Progenitor cell of endocrine pancreas (in vitro differentiated cells): ENCODE data around the gene TRIM33. TPM values are rescaled to one million over a fixed set of nuclear protein-coding genes. Genes with fewer than 3 reads are reported as not detected.

Experiments
- DNase-seq: peaks from one replicate; pipeline ENCODE4 v3.0.0; 2021; ENCODE audit warnings: low spot score; ENCODE audit not compliant: unreplicated experiment
- H3K27ac Mint-ChIP-seq: 2 replicates; pipeline ENCODE4 v1.8.0; 2021; ENCODE audit warnings: mild to moderate bottlenecking, moderate library complexity, mixed read lengths
- H3K27me3 Mint-ChIP-seq: 2 replicates; pipeline ENCODE4 v1.8.0; 2021; ENCODE audit warnings: mixed read lengths
- H3K36me3 Mint-ChIP-seq: 2 replicates; pipeline ENCODE4 v1.8.0; 2022; ENCODE audit warnings: mixed read lengths; ENCODE audit not compliant: insufficient read depth
- H3K4me1 Mint-ChIP-seq: 2 replicates; pipeline ENCODE4 v1.8.0; 2021; ENCODE audit warnings: low read depth, mixed read lengths
- H3K4me3 Mint-ChIP-seq: 2 replicates; pipeline ENCODE4 v1.8.0; 2021; ENCODE audit warnings: low read depth, mild to moderate bottlenecking, moderate library complexity, mixed read lengths
- H3K9me3 Mint-ChIP-seq: 2 replicates; pipeline ENCODE4 v1.8.0; 2021; ENCODE audit warnings: low read depth, mixed read lengths
- long read RNA-seq: library from polyadenylated mRNA; unstranded; transcript quantifications from one replicate; pipeline ENCODE4 v2.0.0, GENCODE V29; 2020
- total RNA-seq: library from RNA; stranded (reverse); gene quantifications from 2 replicates; pipeline ENCODE4 v1.2.1, GENCODE V29; 2021
- TF ChIP-seq, protein P1 (sequence below): fragments of 200-600 bp; sonication (generic); IDR thresholded peaks from one replicate; pipeline ENCODE4 v1.5.0; 2021; ENCODE audit warnings: antibody characterized with exemption, mild to moderate bottlenecking; ENCODE audit not compliant: unreplicated experiment

TRIM33 gene
- 66.5 and 68.7 TPM in 2 replicates for total RNA-seq
- long read RNA-seq, full-length matches to known transcripts: 5 of 35 reads
- long read RNA-seq, partial matches to known transcripts: 19 of 35 reads
- long read RNA-seq, other reads (novel, unspliced or antisense): 11 of 35 reads

DNA sequence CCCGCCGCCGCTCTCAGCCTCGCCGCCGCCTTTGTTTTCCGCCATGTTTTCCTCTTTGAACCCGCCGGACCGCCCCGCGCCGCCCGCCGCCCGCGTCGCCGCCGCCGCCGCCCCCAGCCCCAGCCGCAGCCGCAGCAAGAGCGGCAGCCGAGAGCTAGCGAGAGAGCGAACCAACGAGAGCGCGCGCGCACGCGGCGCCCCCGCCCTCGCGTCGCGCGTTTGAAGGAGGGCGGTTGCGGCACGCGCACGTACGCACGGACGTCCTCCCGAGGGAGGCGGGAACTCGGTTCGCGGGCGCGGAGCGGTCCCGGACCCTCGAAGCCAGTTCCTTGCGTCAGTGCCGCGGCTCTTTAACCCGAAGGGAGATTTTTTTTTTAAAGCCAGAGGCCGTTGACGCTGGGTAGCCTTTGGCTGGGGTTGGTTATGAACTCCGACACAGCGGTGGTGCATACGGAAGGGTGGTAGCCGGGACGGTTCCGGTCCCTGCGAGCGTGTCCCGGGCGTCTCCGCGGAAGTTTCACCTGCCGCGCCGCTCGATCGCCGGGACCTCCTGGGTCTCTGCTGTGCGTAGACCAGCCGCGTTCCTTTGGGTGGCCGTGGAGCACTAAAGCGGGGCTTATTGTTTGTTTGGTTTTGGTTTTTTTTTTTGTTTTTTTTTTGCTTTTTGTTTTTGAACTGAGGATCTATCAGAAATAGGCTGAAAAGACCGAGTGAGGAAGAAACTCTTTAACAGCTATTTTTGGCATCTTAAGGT is at the start of gene TRIM33:
TSS of gene TRIM33 (minus strand) at position 172 of the 754 bp plus-strand sequence. CDS start at position 45, 127 bp downstream.
- peak within 1 kb of the TSS; percentile 99 for H3K27ac Mint-ChIP-seq
- peaks cover 10% of the 10 kb centered on the region for H3K27me3 Mint-ChIP-seq
- peak within 1 kb of the TSS; percentile 94 for H3K4me3 Mint-ChIP-seq
- H3K36me3 Mint-ChIP-seq: no peaks in the 10 kb centered on the region
- peak; percentile 85 for DNase-seq
- peaks cover 42% of the 10 kb centered on the region for H3K4me1 Mint-ChIP-seq
- no peaks in the 10 kb centered on the region for H3K9me3 Mint-ChIP-seq
- TF ChIP-seq, protein P1, sequence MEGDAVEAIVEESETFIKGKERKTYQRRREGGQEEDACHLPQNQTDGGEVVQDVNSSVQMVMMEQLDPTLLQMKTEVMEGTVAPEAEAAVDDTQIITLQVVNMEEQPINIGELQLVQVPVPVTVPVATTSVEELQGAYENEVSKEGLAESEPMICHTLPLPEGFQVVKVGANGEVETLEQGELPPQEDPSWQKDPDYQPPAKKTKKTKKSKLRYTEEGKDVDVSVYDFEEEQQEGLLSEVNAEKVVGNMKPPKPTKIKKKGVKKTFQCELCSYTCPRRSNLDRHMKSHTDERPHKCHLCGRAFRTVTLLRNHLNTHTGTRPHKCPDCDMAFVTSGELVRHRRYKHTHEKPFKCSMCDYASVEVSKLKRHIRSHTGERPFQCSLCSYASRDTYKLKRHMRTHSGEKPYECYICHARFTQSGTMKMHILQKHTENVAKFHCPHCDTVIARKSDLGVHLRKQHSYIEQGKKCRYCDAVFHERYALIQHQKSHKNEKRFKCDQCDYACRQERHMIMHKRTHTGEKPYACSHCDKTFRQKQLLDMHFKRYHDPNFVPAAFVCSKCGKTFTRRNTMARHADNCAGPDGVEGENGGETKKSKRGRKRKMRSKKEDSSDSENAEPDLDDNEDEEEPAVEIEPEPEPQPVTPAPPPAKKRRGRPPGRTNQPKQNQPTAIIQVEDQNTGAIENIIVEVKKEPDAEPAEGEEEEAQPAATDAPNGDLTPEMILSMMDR: no peak

GRCh38 chr1:114559356-114559755 is 48.4 kb upstream of the TRIM33 start:
- no peak for DNase-seq

DNA sequence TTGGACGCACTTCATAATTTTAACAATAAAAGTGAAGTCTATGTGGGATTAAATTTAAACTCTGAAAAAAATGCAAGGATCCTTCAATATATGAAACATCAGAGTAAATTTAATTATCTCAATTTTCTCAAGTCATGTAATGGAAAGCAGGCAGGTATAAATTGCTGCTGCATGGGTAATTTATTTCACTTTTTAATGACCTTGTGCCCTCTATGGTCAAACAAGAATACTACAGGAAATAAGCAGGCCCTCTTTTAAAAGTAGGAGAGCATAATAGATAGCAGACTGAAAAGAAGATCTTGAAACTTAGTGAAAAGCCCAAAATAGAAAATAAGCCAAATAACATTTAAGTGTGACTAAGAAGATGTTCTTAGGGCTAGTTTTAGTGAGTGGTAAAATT is 47.5 kb upstream of the TRIM33 start:
- Mint-ChIP-seq H3K9me3 (no peaks in the 10 kb centered on the region), H3K4me3 (no peak overlapping the region), H3K27me3 (no peaks in the 10 kb centered on the region), H3K27ac (no peak overlapping the region), H3K4me1 (no peaks in the 10 kb centered on the region), H3K36me3 (no peaks in the 10 kb centered on the region)
- DNase-seq: no peak
- TF ChIP-seq, protein P1: peak; percentile 56

More at GRCh38 chr1:114559356-114559755, 48.4 kb upstream of the TRIM33 start:
- Mint-ChIP-seq H3K9me3 (no peaks in the 10 kb centered on the region), H3K36me3 (peaks cover 1% of the 10 kb centered on the region), H3K4me1 (no peaks in the 10 kb centered on the region), H3K27ac (no peak overlapping the region), H3K27me3 (no peaks in the 10 kb centered on the region), H3K4me3 (no peak overlapping the region)
- TF ChIP-seq, protein P1: no peak

- DNase-seq: no peak
- H3K27ac Mint-ChIP-seq: no peak overlapping the region
- H3K4me3 Mint-ChIP-seq: no peak overlapping the region
- no peaks in the 10 kb centered on the region for H3K36me3 Mint-ChIP-seq
- H3K27me3 Mint-ChIP-seq: no peaks in the 10 kb centered on the region
- no peaks in the 10 kb centered on the region for H3K4me1 Mint-ChIP-seq
- TF ChIP-seq, protein P1: no peak
- no peaks in the 10 kb centered on the region for H3K9me3 Mint-ChIP-seq
Observed at GRCh38 chr1:114554577-114554976, 43.6 kb upstream of the TRIM33 start.

DNA sequence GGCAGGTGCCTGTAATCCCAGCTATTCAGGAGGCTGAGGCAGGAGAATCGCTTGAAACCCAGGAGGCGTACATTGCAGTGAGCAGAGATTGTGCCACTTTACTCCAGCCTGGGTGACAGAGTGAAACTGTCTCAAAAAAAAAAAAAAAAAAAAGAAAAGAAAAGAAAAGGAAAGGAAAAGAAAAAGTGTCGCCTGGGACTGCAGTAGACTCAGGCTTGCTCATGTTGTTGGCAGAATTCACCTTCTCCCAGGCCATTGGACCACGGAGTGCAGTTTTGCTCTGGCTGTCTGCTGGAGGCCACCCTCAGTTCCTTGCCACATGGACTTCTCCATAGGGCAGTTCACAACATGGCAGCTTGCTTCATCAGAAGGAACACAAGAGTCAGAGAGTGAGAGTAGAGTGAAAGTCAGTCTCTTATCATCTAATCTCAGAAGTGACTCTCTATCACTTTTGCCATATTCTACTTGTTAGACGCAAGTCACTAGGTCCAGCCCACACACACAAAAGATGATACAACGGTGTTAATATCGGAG is 41.2 kb upstream of the TRIM33 start:
- no peak overlapping the region for H3K4me3 Mint-ChIP-seq
- TF ChIP-seq, protein P1: no peak
- H3K27ac Mint-ChIP-seq: no peak overlapping the region
- H3K4me1 Mint-ChIP-seq: no peaks in the 10 kb centered on the region
- no peaks in the 10 kb centered on the region for H3K9me3 Mint-ChIP-seq
- no peaks in the 10 kb centered on the region for H3K27me3 Mint-ChIP-seq
- no peaks in the 10 kb centered on the region for H3K36me3 Mint-ChIP-seq
- no peak for DNase-seq
